ENCODE results near the gene CAPZB. TPM values are rescaled to one million over a fixed set of nuclear protein-coding genes. Genes with fewer than 3 reads are reported as not detected.

The CAPZB gene
- polyA plus RNA-seq, 1 donor from 2014 or later: 159 TPM

- TF ChIP-seq POLR2AphosphoS5 (IDR thresholded peaks at IDR 0.05) (no peak), EP300 (conservative IDR thresholded peaks at IDR 0.05; ENCODE audit: poor library complexity, severe bottlenecking) (no peak), REST (IDR thresholded peaks at IDR 0.05; ENCODE audit: borderline replicate concordance) (no peak), CTCF (IDR thresholded peaks at IDR 0.05; ENCODE audit: poor library complexity, severe bottlenecking) (no peak), MXI1 (conservative IDR thresholded peaks at IDR 0.05; ENCODE audit: poor library complexity, severe bottlenecking) (no peak), RAD21 (conservative IDR thresholded peaks at IDR 0.05) (no peak), TAF1 (IDR thresholded peaks at IDR 0.05; ENCODE audit: low read depth) (no peak), EZH2 (IDR thresholded peaks at IDR 0.05; ENCODE audit: borderline replicate concordance, insufficient read depth, low read length, poor library complexity, severe bottlenecking) (no peak), SMC3 (conservative IDR thresholded peaks at IDR 0.05; ENCODE audit: poor library complexity) (no peak)
- H3K4me2 ChIP-seq (ENCODE audit: low read length): no peak overlapping the region
These were observed 40.5 kb upstream of the CAPZB start for GRCh38 chr1:19525607-19526545.

GRCh38 chr1:19524791-19525190 is 39.5 kb upstream of the CAPZB start:
- no peaks in the 10 kb centered on the region for H4K20me1 ChIP-seq (ENCODE audit: insufficient read depth)
- no peak overlapping the region for H3K27ac ChIP-seq (ENCODE audit: low read length)
- no peak overlapping the region for H3K4me3 ChIP-seq (ENCODE audit: low read length)
- H3K9ac ChIP-seq (ENCODE audit: low read length): no peak overlapping the region
- no peaks in the 10 kb centered on the region for H3K36me3 ChIP-seq (ENCODE audit: insufficient read depth, low read length)
- H3K4me2 ChIP-seq (ENCODE audit: low read length): no peak overlapping the region
- H3K79me2 ChIP-seq (replicated peaks; ENCODE audit: insufficient read depth, low read length): no peaks in the 10 kb centered on the region
- H3K9me3 ChIP-seq (ENCODE audit: low read length): no peaks in the 10 kb centered on the region
- H3F3A ChIP-seq (ENCODE audit: insufficient read depth, low read length, poor library complexity, severe bottlenecking): no peaks in the 10 kb centered on the region
- no peaks in the 10 kb centered on the region for H3K27me3 ChIP-seq (ENCODE audit: insufficient read depth, low read depth, low read length)
- no peak for TF ChIP-seq TAF1 (IDR thresholded peaks at IDR 0.05; ENCODE audit: low read depth)
- TF ChIP-seq EP300 (conservative IDR thresholded peaks at IDR 0.05; ENCODE audit: poor library complexity, severe bottlenecking): no peak
- TF ChIP-seq REST (IDR thresholded peaks at IDR 0.05; ENCODE audit: borderline replicate concordance): no peak
- TF ChIP-seq EZH2 (IDR thresholded peaks at IDR 0.05; ENCODE audit: borderline replicate concordance, insufficient read depth, low read length, poor library complexity, severe bottlenecking): no peak
- TF ChIP-seq RAD21 (conservative IDR thresholded peaks at IDR 0.05): no peak
- no peak for TF ChIP-seq SMC3 (conservative IDR thresholded peaks at IDR 0.05; ENCODE audit: poor library complexity)
- no peak for TF ChIP-seq MXI1 (conservative IDR thresholded peaks at IDR 0.05; ENCODE audit: poor library complexity, severe bottlenecking)
- no peak for TF ChIP-seq POLR2AphosphoS5 (IDR thresholded peaks at IDR 0.05)
- no peak for TF ChIP-seq CTCF (IDR thresholded peaks at IDR 0.05; ENCODE audit: poor library complexity, severe bottlenecking)
- H2AFZ ChIP-seq (ENCODE audit: low read depth, low read length): no peak overlapping the region
- no peaks in the 10 kb centered on the region for H3K9me2 ChIP-seq (ENCODE audit: insufficient read depth, low read length)

More at GRCh38 chr1:19525607-19526545, 40.5 kb upstream of the CAPZB start:
- no peaks in the 10 kb centered on the region for H3F3A ChIP-seq (ENCODE audit: insufficient read depth, low read length, poor library complexity, severe bottlenecking)
- no peak overlapping the region for H3K9ac ChIP-seq (ENCODE audit: low read length)
- no peak overlapping the region for H2AFZ ChIP-seq (ENCODE audit: low read depth, low read length)
- H3K27me3 ChIP-seq (ENCODE audit: insufficient read depth, low read depth, low read length): no peaks in the 10 kb centered on the region
- H3K9me3 ChIP-seq (ENCODE audit: low read length): no peaks in the 10 kb centered on the region
- H3K79me2 ChIP-seq (replicated peaks; ENCODE audit: insufficient read depth, low read length): no peaks in the 10 kb centered on the region
- no peak overlapping the region for H3K27ac ChIP-seq (ENCODE audit: low read length)
- no peaks in the 10 kb centered on the region for H3K9me2 ChIP-seq (ENCODE audit: insufficient read depth, low read length)
- H3K36me3 ChIP-seq (ENCODE audit: insufficient read depth, low read length): no peaks in the 10 kb centered on the region
- no peaks in the 10 kb centered on the region for H4K20me1 ChIP-seq (ENCODE audit: insufficient read depth)
- H3K4me3 ChIP-seq (ENCODE audit: low read length): no peak overlapping the region
